Myometrial cell (primary cell): ENCODE results near the gene AR. TPM values are rescaled to one million over a fixed set of nuclear protein-coding genes. Genes with fewer than 3 reads are reported as not detected.

ENCODE experiments used
- total RNA-seq: library from RNA; depleted of rRNA; stranded (reverse); fragments of >200 nt; gene quantifications from 2 replicates; pipeline ENCODE4 v1.2.3, GENCODE V29; 2015

AR gene, protein sequence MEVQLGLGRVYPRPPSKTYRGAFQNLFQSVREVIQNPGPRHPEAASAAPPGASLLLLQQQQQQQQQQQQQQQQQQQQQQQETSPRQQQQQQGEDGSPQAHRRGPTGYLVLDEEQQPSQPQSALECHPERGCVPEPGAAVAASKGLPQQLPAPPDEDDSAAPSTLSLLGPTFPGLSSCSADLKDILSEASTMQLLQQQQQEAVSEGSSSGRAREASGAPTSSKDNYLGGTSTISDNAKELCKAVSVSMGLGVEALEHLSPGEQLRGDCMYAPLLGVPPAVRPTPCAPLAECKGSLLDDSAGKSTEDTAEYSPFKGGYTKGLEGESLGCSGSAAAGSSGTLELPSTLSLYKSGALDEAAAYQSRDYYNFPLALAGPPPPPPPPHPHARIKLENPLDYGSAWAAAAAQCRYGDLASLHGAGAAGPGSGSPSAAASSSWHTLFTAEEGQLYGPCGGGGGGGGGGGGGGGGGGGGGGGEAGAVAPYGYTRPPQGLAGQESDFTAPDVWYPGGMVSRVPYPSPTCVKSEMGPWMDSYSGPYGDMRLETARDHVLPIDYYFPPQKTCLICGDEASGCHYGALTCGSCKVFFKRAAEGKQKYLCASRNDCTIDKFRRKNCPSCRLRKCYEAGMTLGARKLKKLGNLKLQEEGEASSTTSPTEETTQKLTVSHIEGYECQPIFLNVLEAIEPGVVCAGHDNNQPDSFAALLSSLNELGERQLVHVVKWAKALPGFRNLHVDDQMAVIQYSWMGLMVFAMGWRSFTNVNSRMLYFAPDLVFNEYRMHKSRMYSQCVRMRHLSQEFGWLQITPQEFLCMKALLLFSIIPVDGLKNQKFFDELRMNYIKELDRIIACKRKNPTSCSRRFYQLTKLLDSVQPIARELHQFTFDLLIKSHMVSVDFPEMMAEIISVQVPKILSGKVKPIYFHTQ
- total RNA-seq, result 3.4 and 3.7 TPM in 2 replicates

DNA sequence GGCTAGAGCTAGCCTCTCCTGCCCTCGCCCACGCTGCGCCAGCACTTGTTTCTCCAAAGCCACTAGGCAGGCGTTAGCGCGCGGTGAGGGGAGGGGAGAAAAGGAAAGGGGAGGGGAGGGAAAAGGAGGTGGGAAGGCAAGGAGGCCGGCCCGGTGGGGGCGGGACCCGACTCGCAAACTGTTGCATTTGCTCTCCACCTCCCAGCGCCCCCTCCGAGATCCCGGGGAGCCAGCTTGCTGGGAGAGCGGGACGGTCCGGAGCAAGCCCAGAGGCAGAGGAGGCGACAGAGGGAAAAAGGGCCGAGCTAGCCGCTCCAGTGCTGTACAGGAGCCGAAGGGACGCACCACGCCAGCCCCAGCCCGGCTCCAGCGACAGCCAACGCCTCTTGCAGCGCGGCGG lies at the start of gene AR:
AR (plus strand) TSS at position 204 of the 400 bp plus-strand sequence. CDS start 1,126 bp downstream, outside the sequence.

